HG03442 (cell line): Measurements from ENCODE around the gene TSSC4.

Experiments
- ATAC-seq: cut with Tn5 transposase; IDR thresholded peaks from one replicate; pipeline ENCODE4 v1.9.1; 2021; ENCODE audit warnings: mild to moderate bottlenecking, moderate library complexity; ENCODE audit not compliant: unreplicated experiment

TSSC4 gene

DNA sequence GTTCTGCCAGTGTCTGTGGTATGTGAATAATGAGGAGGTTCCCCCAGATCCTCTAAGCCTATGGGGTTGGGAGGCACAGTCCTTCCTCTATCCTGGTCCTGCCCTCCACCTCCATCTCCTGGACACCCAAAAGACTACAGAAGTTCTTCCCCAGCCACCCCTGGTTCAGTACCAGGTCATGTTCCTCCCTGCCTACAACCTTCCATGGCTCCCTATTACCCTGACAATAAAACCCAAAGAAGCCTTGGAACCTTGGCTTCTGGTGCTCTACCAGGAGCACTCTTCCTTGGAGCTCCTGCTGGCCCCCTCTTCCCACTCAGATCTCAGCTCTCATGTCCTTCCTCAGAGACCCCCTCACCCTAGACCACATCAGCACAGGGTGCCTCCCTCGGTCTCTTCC is 30.8 kb downstream of the TSSC4 start:
- no peak for ATAC-seq

DNA sequence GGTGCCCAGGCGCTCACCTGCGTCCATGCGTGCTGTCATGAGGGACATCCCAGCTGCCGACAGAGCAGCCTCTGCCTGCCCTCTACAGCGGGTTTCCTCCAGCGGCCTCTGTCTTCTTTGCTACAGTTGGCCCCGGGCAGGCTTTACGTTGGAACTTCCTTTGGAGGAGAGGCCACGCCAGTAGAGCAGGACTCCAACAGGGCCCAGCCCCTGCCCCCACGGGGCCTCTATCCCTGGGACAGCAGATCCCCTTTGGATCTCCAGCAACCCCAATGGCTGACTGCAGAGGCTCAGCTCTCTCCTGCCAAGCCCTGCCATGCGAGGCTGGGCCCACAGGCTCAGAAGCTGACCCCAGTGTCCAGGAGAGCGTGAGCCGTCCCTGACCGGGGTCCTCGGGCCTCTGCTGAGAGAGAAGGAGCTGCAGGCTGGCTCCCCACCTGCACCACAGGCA is 31.6 kb downstream of the TSSC4 start:
- no peak for ATAC-seq

DNA sequence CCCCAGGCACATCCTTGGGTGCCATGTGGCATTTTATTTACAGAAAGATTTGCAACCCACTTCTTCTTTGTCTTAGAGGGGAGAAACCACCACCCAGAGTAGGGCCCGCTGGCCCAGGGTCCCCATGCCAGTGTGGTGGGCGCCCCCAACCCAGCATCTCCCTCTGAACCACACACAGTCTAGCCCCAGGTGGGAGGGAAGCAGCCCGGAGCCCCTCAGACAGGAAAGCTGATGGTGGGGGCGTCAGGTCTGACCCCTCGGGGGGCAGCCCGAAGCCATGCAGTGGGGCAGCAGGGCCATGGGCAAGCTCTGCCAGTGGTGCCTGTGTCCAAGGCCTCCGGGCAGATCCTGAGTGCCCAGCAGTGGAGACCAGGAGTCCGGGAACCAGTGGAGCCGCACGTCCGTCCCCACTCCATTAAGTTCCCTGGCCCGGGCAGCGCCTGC is 32.1 kb downstream of the TSSC4 start:
- ATAC-seq = no peak

DNA sequence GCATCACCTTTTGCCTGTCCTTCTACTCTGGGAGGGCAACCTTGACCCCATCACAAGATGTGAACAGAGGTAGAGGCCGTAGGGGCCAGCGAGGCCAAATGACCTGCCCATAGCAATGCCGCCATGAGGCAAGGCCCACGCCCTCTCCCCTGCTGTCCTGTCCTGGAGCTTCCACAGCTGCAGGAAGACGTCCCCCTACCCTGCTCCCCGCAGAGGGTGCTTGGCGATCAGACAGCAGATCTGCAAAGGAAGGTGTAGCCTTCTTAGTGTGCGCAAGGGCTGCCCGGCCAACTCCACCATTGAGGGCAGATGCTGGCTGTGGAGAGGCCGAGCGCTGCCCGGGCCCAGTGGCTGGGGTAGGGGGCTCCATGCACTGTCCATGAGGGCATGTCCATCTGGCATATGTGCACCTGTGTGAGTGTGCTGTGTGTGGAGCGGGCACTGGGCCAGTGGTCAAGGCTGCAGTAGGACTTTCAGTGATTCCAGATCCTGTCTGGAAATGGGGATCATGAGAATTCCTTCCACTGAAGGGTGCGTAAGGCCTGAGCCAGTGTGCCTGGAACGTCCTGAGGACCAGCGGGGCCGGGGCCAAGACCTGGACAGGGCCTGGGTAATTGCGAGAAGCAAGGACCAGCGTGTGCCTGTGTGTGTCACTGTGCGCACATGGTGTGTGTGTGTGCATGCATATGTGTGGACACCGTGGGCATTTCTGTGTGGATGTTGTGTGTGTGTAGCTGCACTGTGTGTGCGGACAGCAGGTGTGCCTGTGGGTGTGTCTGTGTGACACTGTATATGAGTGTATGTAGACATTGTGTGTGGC is 32.8 kb downstream of the TSSC4 start:
- ATAC-seq = no peak

GRCh38 chr11:2434008-2434407 is 33.5 kb downstream of the TSSC4 start:
- ATAC-seq = no peak

- ATAC-seq = no peak
These were observed 34.1 kb downstream of the TSSC4 start for GRCh38 chr11:2434506-2435255.

DNA sequence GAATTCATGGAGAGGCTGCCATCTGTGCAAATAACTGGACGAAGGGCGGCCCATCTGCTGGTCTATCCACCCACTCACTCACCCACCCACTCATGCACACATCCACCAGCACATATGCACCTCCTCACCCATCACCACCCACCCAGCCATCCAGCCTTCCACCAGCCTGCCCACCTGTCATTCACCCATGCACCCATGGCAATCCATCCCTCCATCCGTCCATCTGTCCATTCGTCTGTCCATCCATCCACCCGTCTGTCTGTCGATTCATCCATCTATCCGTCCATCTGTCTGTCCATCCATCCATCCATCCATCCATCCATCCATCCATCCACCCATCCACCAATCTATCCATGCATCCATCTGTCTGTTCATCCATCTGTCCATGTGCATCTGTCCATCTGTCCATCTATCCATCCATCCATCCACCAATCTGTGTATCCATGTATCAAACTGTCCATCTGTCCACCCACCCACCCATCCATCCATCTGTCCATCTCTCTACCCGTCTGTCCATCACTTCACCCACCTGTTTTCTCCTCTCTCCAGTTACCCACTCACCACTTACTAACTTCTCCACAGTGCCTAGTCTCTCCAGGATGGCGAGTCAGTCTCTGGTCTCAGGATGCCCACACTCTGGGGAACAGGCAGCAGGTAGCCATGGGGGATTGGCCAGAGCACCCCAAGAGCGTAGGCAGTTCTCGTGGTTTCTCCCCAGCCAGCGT is 34.9 kb downstream of the TSSC4 start:
- no peak for ATAC-seq

- ATAC-seq = no peak
These were observed 35.5 kb downstream of the TSSC4 start for GRCh38 chr11:2436013-2436520.

GRCh38 chr11:2436521-2437031 is 36.0 kb downstream of the TSSC4 start:
- ATAC-seq = no peak

DNA sequence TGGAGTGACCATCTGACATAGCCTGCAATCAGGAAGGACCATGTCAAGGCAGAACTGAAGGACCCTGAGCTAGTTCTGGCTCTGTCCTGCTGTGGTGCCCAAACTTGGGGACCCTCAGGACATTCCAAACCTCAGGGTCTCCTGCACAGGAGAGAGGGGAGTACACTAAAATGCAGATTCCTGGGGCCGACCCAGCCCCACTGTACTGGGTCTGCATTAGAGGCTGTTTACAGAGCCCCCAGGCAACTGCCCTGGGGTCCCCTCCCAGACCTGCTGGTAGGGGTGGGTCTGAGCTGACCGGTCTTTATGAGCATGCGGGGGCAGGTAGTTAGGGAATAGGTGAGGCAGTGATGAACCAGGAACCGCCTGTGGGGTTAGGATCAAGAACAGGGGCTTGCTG is 37.0 kb downstream of the TSSC4 start:
- ATAC-seq = no peak

DNA sequence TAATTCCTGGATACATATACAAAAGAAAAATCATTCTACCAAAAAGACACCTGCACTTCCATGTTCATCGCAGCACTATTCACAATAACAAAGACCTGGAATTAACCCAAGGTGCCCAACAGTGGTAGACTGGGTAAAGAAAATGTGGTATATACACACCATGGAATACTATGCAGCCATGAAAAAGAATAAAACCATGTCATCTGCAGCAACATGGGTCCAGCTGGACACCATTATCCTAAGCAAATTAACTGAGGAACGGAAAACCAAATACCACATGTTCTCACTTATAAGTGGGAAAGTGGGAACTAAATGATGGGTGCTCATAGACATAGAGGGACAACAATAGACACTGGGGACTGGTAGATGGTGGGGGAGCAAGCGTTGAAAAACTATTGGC is 39.3 kb downstream of the TSSC4 start:
- ATAC-seq = no peak

DNA sequence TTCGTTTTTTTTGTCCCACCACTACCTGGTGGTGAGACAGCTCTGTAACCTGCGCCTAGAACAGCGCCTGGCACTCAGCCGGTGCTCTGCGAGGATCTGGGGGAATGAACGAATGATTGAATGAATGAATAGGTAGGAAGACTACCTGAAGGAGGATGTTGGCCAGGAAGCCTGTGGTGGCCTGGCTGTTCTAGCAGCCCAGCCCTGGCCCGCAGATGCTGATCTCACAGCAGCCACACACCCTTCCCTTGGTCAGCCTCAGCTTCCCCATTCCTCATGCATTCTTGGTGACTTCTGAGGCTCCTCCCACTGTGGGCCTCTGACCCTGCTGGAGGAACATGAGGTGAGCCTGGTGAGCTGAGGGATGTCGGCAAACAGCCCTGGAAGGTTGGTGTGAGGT is 40.1 kb downstream of the TSSC4 start:
- ATAC-seq = no peak

GRCh38 chr11:2441171-2441570 is 40.6 kb downstream of the TSSC4 start:
- ATAC-seq = no peak

DNA sequence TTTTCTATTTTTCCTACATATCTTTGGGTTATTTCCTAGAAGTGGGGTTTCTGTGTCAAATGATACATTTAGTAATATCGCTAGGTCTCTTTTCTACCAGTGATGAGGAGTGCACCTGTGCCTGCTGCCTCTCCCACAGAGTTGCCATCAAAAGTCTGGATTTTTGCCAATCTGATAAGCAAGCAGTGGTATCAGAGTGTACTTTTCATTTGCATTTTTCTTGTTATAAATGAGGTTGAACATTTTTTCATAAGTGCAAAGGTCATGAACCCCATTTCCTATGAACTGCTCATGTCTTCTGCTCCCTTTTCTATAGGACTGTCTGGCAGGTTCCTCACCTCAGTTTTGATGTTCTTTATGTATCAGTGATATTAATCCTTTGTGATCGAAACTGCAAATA is 42.0 kb downstream of the TSSC4 start:
- no peak for ATAC-seq

DNA sequence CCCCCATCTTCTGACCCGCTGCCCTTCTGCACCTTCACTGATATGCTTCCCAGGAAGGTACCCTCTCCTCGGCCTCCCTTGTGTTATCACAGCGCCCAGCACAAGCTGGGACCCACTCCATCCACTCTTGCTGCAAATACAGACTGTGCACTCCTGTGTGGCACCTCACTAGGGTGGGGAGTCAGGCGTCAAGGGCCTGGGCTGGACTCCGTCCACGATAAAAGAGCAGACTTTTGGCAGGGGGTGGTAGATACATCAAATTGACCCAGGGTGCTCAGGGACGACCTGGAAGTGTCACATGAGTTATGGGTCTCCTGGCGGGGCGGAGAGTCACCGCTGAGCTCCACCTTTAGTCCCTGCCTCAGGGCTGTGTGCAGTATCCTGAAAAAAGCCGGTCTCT is 42.9 kb downstream of the TSSC4 start:
- no peak for ATAC-seq

DNA sequence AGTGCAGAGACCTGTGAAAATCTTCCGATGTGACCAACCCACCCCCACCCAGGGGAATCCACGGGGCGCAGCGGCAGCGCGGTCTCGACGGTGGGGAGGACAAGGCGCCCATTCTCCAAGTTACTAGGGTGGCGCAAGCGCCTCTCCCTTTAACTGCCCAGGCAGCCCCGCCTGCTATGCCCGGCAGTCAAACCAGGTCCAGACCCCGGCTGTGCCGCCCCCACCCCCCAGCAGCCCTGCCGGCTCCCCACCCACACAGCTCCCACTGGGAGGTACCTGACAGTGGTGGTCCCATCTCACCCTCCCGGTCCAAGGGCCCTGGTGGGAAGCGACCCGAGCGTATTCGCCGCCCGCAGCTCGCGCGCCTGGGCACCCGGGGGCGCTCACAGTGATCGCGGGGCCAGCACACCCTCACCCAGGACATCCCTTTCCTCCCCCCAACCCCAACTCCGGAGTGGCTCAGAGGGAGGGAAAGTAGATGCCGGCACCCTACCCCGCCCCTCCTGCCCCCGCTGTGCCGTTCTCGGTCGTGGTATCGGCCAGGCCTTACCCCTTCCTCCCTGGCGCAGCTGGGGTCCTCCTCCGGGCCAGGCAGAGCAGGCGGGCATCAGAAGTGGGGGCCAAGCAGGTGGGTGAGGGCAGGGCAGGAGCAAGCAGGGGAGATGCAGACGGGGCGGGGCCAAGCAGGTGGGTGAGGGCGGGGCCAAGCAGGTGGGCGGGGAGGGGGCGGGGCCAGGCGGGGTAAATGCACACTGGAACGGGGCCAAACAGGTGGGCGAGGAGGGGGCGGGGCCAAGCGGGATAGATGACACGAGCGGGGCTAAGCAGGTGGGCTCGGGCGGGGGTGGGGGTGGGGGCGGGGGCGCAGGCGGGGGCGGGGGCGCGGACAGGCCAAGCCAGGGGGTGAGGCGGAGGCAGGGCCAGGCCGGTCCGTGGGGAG is 43.6 kb downstream of the TSSC4 start, which contains the start of gene TRPM5:
TRPM5 (minus strand) TSS at position 634 of the 940 bp plus-strand sequence. CDS start 21,478 bp downstream, outside the sequence.
- ATAC-seq = no peak

GRCh38 chr11:2444821-2445745 is 44.5 kb downstream of the TSSC4 start, which contains the start of gene KCNQ1:
KCNQ1 (plus strand) TSS chr11:2445008; CDS start chr11:2445099, 91 bp downstream.
- ATAC-seq = no peak

DNA sequence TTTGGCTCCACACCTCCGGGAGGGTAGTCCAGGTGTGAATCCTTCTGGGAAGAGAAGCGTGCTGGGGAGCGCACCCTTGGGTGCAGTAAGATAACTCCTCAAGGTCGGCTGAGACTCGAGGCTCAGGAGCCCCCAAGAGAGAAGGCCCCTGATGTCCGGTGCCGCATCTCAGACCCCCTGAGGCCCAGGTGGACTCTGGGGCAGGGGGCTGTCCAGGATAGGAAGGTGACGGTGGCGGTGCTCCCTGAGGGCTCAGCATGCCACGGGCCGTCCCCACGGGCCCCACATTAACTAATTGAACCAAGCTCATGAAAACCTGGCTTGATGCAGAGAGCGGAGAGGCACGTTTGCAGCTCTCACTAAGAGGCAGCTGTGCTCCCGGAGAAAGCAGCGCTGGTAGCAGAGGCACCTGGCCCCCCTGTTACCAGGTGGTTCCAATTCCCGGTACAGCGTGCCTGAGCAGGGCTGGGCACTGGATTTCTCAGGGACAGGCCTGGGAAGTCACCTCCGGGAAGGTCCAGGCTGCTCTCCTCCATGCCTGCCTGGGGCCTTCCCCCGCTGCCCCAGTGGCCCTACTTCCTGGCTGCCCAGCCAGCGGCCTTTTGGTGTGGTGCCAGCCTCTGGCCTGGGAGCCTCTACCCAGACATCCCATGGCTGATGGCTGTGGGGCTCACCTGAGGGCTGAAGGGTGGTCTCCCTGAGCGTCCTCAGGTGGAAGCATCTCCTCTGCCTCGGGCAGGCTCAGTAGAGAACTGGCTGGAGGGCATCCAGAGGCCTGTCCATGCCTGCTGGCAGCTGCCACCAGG is 45.4 kb downstream of the TSSC4 start:
- ATAC-seq = no peak
